Measurements from ENCODE around the gene NOXO1.
"Not testable (repeated sequence)": the region's sequence is repeated elsewhere in the genome, so short reads cannot be mapped to it uniquely, and the experiment has no call there.

NOXO1 gene

GRCh38 chr16:1942810-1943726, 38.2 kb downstream of the NOXO1 start, which contains the start of gene MSRB1:
TSS of gene MSRB1 (minus strand) at chr16:1943199. CDS start at chr16:1943156, 43 bp downstream.
- in situ Hi-C loops (cut with HindIII; ENCODE audit: low sequenced_read_pairs), result no loop called here

GRCh38 chr16:1942047-1942809, 39.0 kb downstream of the NOXO1 start:
- in situ Hi-C loops (cut with HindIII; ENCODE audit: low sequenced_read_pairs), result no loop called here

GRCh38 chr16:1941162-1942046, 39.9 kb downstream of the NOXO1 start:
- in situ Hi-C loops (cut with HindIII; ENCODE audit: low sequenced_read_pairs), result no loop called here

GRCh38 chr16:1940273-1941161, 40.8 kb downstream of the NOXO1 start:
- in situ Hi-C loops (cut with HindIII; ENCODE audit: low sequenced_read_pairs), result no loop called here

GRCh38 chr16:1939833-1940232, 41.4 kb downstream of the NOXO1 start:
- in situ Hi-C loops (cut with HindIII; ENCODE audit: low sequenced_read_pairs), result not testable (repeated sequence)

- in situ Hi-C loops (cut with HindIII; ENCODE audit: low sequenced_read_pairs), result no loop called here
Observed at GRCh38 chr16:1938910-1939309, 42.4 kb downstream of the NOXO1 start.

- in situ Hi-C loops (cut with HindIII; ENCODE audit: low sequenced_read_pairs), result no loop called here
Observed at GRCh38 chr16:1938316-1938715, 43.0 kb downstream of the NOXO1 start.

- in situ Hi-C loops (cut with HindIII; ENCODE audit: low sequenced_read_pairs), result no loop called here
Observed at GRCh38 chr16:1936945-1937479, 44.3 kb downstream of the NOXO1 start.

GRCh38 chr16:1933097-1933661, 48.1 kb downstream of the NOXO1 start:
- in situ Hi-C loops (cut with HindIII; ENCODE audit: low sequenced_read_pairs), result no loop called here

- in situ Hi-C loops (cut with HindIII; ENCODE audit: low sequenced_read_pairs), result no loop called here
Observed at GRCh38 chr16:1932050-1933028, 48.9 kb downstream of the NOXO1 start.

GRCh38 chr16:1930338-1930720, 50.9 kb downstream of the NOXO1 start:
- in situ Hi-C loops (cut with HindIII; ENCODE audit: low sequenced_read_pairs), result no loop called here

GRCh38 chr16:1929578-1930337, 51.5 kb downstream of the NOXO1 start:
- in situ Hi-C loops (cut with HindIII; ENCODE audit: low sequenced_read_pairs), result no loop called here

GRCh38 chr16:1929105-1929504, 52.2 kb downstream of the NOXO1 start:
- in situ Hi-C loops (cut with HindIII; ENCODE audit: low sequenced_read_pairs), result no loop called here
